ENCODE results near the gene PYHIN1.

The PYHIN1 gene

GRCh38 chr1:158969855-158970254 lies 38.5 kb downstream of the PYHIN1 start:
- no peak for TF ChIP-seq CTCF (conservative IDR thresholded peaks at IDR 0.05; ENCODE audit: control insufficient read depth, insufficient read depth, low read depth, low read length)
- no peak overlapping the region for H3K4me3 ChIP-seq (ENCODE audit: control insufficient read depth, low read depth, low read length)
- DNase-seq (ENCODE audit: low read depth): peak; percentile 15

- H3K4me3 ChIP-seq (ENCODE audit: control insufficient read depth, low read depth, low read length): no peak overlapping the region
- DNase-seq (ENCODE audit: low read depth): peak; percentile 5
- TF ChIP-seq CTCF (conservative IDR thresholded peaks at IDR 0.05; ENCODE audit: control insufficient read depth, insufficient read depth, low read depth, low read length): no peak
Measured at GRCh38 chr1:158972841-158973240, 41.5 kb downstream of the PYHIN1 start.

- H3K4me3 ChIP-seq (ENCODE audit: control insufficient read depth, low read depth, low read length): no peak overlapping the region
- no peak for DNase-seq (ENCODE audit: low read depth)
- TF ChIP-seq CTCF (conservative IDR thresholded peaks at IDR 0.05; ENCODE audit: control insufficient read depth, insufficient read depth, low read depth, low read length): no peak
Measured at GRCh38 chr1:158976219-158976618, 44.9 kb downstream of the PYHIN1 start.

GRCh38 chr1:158978730-158979129 lies 47.4 kb downstream of the PYHIN1 start:
- no peak overlapping the region for H3K4me3 ChIP-seq (ENCODE audit: control insufficient read depth, low read depth, low read length)
- no peak for DNase-seq (ENCODE audit: low read depth)
- TF ChIP-seq CTCF (conservative IDR thresholded peaks at IDR 0.05; ENCODE audit: control insufficient read depth, insufficient read depth, low read depth, low read length): no peak

- DNase-seq (ENCODE audit: low read depth): no peak
- H3K4me3 ChIP-seq (ENCODE audit: control insufficient read depth, low read depth, low read length): no peak overlapping the region
- no peak for TF ChIP-seq CTCF (conservative IDR thresholded peaks at IDR 0.05; ENCODE audit: control insufficient read depth, insufficient read depth, low read depth, low read length)
Measured at GRCh38 chr1:158979229-158979628, 47.9 kb downstream of the PYHIN1 start.

GRCh38 chr1:158983235-158983634 lies 51.9 kb downstream of the PYHIN1 start:
- DNase-seq (ENCODE audit: low read depth): no peak
- H3K4me3 ChIP-seq (ENCODE audit: control insufficient read depth, low read depth, low read length): no peak overlapping the region
- TF ChIP-seq CTCF (conservative IDR thresholded peaks at IDR 0.05; ENCODE audit: control insufficient read depth, insufficient read depth, low read depth, low read length): no peak

- no peak overlapping the region for H3K4me3 ChIP-seq (ENCODE audit: control insufficient read depth, low read depth, low read length)
- DNase-seq (ENCODE audit: low read depth): no peak
- TF ChIP-seq CTCF (conservative IDR thresholded peaks at IDR 0.05; ENCODE audit: control insufficient read depth, insufficient read depth, low read depth, low read length): no peak
Measured at GRCh38 chr1:158984386-158984785, 53.0 kb downstream of the PYHIN1 start.
